NCI-H187 treated with DMSO at 0.1 percent for 48 hours (cell line): ENCODE measurements around the gene PRR18.

Experiments used
- DNase-seq: peaks from one replicate; lab custom pipeline; 2025; lab: John Stamatoyannopoulos, UW

The PRR18 gene

DNA sequence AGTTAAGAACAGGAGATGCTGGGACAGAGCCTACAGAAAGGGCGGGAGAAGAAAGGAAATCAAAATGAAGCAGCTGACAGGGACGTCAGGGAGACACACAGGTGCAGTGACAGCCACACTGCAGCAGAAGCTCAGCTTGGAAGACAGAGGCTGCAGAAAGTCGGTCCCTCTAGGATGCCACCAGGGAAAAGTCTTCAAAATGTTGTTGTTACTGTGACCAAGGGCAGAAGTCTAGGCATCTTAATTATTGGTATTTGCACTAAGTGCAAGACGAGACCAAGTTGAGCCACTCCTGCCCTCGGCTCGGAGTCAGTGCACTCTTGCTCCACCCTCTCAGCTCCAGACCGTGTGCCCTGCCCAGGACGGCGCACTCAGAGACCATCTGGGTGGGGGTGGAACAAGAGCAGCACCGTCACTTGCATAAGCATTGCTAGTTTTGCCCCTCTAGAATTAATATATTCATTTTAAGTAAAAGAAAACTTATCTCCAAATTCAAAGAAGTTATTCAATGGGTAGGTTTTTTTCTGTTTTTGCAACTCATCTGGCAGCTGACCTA, 2.6 kb downstream of the PRR18 start:
- DNase-seq: no peak

DNA sequence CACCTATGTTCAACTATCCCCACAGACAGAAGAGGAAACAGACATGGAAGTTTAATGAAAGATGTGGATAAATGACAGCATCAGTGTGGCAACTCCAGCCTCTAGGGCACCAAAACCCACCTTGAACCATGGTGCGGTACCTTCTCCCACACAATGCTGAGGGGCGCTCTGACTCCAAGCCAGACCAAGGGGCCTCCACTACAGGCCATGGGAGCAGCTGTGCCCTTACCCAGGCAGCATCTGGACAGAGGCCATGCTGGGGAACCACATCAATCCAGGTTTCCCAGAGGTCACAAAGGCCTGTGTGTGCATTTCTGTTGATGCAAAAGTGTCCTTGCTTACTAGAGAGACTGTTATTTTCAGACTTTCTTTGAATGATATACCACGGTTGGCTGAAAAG, 4.1 kb downstream of the PRR18 start:
- no peak for DNase-seq

DNA sequence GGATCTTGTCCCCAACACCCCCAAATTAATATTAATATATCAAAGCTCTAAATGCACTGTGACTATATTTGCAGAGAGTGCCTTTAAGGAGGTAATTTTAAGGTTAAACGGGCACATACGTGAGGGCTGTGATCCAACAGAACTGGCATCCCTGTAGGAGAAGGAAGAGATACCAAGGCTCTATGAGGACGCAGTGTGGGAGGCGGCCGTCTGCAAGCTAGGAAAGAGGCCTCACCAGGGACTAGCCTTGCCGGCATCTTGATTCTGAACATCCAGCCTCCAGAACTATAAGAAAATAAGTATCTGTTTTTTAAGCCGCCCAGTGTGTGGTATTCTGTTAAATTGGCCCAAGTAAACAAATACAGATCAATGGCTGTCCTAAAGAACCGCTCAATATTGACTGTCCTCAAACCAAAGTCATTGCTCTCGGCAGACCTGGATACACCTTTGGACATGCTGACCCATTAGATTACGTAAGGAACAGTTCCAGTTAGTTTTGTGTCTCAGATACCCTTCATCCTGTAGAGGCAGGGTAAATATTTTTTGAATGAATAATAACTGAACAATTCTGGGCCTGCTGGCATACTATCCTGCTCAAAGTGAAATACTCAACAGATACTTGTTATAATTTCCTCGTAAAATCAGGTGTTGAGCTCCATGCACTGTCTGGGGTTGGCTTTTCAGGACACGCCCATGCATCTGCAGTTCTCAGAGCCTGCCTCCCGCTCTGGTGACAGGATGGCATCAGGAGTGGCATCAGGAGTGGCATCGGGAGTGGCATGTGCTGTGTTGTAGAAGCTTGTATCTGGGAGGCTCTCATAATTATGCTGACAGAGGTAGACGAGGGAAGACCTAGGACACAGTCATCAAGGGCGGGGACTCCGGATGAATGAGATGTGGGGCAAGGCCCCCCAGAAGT, 6.3 kb downstream of the PRR18 start:
- DNase-seq: no peak

DNA sequence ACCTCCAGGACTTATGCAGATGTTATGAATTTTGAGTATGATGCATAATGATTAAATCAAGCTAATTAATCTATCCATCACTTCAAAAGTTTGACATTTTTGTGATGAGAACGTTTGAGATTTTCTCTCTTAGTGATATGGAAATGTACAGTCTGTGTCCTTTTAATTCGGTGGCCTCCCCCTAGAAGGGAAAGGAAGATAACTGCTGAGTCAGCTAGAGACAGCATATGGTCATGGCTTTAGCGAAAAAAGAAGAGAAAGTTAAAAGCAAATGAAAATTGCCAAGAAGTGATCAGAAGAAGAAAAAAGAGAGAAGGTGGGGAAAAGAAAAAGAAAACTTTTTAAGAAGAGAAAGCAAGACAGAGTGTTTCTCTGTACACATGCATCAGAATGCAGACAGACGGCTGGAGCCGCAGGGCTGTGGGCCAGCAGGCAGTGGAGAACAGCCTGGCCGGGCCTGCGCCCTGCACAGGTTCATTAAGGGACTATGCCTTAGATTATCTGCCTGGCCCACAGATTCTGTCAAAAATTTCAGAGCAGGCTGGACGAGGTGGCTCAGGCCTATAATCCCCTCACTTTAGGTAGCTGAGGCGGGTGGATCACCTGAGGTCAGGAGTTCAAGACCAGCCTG, 7.7 kb downstream of the PRR18 start:
- no peak for DNase-seq

DNA sequence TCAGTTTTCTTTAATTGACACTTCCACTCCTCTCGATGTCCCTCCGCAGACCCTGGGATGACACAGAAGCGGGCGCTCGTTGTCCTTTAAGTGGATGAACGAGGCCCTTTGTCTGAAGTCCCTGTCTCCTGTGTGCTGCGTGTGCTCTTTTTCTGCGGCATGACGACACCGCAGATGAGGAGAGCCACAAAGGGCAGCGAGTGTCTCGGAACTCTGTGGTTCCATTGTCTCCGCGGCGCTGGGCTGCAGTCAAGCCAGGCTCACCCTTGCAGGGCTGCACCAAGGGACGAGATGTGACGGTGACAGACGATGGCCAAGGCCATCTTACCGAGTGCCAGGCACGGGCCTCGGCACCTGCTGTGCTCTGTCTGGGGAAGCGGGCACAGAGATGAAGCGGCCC, 10.6 kb downstream of the PRR18 start:
- no peak for DNase-seq

DNA sequence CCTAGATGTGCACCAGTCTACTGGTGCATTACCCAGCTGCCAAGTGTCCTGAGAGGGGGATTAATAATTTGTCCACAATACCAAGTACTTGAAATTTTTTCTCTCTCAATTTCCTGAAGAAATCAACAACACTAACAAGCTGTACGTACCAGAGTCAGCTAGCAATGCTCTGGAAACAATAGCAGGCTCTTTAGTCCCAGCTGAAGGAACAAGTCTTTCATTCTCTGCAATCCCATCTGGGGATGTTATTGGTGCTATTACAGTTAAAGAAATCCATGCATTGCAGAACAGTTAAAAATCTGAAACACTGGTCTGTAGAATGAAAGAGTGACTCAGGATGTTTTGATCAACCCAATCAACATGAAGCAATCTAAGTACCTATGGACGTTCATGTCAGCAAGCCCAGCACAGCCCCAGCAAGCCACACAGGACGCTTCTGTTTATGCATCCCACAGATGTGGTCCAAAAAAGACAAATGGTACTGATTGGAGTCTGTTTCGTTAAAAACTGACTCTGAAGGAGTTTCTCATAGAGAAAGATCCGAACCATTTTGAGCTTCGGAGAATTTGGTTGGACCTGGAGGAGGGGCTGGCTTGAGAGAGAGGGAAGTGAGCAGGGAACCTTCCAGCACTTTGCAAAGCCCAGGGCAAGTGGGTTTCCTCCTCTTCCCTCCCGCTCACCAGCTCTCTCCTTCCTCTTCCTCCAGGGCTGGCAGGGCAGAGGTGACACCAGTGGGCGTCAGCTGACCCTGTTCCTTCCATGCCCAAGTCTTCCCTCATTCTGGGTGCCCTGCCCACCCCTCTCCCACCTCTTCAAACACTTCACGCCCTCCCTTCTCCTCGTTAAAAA, 11.9 kb downstream of the PRR18 start:
- no peak for DNase-seq

DNA sequence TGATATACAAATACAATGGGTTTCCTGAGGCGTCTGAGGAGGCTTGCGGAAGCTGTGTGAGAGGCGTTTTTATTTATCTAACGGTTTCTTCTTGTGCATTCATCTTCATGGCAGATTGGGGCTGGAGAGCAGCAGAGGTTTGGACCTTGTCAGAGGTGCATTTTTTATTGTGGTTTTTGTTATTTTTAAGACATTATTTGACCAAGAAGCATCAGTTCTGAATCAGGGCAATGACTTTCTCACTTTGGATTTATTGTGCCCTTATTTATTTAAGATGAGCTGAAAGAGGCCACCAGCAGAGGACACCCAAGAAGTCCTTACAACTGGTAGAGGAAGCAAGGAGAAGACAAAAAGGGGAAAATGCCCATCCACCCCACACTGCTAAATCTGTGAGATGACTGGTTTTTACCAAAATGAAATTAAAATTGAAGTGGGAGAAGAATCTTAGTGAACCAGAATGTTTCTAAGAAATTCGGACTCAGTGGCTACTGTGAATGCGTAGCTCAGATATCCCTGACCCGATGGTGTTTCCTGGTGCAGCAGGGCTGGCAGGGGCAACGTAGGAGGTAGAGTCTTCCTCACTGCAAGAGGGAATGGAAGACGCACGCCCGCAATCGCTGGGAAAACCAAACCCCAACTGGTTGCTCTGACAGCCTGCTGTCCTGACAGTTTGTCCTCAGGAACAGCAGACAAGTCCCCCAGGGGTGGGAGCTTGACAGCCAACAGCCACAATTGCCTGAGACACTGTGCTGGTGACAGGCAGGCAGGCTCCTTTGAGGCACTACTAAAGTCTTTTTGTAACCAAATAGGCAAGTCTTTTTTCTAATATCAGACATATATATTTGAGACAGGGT, 14.2 kb downstream of the PRR18 start:
- DNase-seq: no peak

DNA sequence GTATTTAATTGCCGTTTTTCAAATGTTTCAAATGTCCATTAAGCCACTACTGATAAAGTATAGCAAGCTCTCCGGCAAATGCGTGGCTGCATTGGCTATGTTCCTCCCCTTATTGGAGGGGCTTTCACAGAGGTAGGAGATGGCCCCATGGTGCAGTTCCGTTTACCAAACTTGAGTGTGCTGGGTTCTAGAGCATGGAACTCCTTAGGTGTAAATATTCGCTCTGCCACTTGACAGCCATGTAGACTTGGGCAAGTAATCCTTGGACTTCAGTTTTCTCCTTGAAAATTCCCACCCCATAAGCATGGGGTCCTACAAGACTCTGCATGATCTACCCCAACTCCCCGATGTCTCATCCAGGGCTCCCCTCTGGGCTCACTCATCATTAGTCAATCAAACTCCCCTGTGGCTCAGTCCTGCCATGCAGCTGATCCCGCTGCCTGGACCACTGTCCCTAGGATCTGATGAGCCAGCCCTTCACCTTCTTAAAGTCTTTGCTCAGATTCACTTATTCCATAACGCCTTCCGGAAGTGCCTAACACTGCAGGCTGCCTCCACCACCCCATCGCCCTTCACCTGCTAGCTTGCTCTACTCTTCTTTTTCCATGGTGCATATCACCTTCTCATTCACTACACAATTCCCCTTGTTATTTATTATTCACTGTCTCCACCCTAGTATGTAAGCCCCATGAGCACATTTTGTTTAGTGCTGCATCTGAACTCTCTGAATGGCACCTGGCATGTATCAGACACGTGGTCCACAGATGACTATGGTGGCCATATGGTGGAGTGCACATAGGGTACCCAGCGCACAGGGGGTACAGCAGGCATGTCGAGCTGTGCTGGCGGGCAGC, 18.8 kb downstream of the PRR18 start:
- no peak for DNase-seq

DNA sequence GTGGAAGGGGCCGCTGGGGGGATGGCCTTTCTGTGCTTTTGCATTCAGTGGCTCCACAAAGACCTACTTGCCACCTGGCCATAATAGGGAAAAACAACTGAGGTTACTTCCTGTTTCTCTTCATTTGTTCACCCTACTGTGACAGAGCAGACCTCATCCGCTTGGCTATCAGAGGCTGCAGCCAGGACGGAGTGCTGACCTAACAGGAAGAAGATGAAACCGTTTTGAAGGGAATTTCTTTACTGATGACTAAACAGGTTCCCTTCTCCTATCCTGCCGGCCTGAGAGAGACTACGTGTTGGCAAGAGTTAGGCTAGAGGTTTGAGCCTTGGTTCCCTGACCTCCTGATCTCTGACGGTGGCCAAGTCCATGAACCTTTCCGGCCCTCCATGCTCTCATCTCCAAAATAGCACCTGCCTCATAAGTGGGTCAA, 21.3 kb downstream of the PRR18 start:
- DNase-seq: no peak

DNA sequence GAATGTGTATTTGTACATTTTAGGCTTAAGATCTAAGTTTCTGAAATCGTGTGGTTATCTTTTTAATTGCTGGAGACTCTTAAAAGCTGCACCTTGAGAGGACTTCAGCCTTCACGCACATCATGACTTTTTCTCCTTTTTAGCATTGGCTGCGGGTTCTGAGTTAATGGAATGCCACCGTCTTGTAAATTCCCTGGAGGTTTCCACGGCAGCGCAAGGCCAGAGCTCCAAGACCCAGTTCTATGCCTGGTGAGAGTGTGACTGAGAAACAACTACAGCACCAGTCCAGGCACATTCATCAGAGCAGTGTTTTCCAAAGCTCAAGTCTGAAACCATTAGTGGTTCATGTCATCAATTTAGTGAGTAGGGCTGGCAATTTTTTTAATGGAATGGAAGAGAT, 23.0 kb downstream of the PRR18 start:
- DNase-seq: no peak

DNA sequence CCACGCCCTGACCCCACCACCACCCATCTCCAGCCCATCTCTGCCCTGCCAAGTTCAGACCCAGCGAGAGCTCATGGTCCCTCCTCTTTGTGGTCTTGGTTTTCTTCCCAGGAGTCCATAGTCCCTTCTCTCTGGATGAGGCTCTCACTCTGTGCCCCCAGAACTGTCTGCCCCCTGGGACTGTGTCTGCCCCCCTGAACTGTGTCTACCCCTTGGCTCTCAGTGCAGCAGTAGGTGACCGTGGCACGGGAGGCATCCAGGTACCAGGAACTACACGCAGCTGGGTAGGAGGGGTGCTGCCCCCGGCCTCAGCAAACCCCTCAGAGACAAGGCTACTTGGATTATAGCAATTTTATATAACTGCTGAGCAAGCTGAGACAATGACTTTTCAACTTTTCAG, 23.6 kb downstream of the PRR18 start:
- no peak for DNase-seq

DNA sequence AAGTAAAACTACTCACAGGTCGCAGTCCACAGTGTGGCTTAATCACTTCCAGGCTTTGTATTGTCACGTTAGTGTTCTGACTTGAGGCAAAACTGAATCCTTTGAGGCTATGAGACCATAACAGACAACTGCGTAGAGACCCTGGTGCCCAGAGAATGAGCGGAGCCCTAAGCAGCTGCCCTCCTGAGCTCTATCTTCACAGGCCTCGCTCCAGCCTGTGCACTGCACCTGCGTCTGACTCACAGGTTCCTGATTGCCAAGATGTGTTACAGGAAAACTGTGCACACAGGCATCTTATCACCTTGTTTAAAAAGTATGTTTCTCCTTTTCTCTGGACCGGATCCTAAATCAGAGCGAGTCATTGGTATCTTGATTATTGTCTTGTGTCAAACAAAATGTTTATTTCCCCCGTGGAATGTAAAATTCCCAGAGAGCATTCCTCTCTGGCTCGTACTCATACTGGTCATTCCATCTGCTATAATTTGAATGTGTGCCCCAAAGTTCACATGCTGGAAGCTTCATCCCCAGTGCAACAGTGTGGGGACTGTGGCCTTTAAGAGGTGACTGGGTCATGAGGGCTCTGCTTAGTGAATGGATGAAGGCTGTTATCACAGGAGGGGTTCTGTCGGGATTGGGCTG, 25.7 kb downstream of the PRR18 start:
- DNase-seq: no peak

DNA sequence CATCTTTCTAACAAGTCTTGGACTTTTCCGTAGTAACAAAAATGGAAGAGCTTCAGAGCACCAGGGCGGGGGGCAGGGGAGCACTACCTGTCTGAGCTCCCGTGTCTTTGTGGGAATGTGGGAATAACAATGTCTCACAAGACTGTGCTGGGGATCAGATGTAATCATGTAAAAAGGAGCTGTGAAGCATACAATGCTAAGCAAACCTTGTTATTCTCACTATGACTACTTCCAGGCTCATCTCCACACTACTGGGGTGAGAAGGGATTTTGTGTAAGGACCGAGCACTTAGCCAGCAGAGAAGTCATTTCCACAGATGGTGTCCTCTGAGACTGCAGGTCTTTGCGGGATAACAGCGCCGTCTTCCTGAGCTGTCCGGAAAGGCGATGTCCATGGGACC, 27.1 kb downstream of the PRR18 start:
- no peak for DNase-seq

DNA sequence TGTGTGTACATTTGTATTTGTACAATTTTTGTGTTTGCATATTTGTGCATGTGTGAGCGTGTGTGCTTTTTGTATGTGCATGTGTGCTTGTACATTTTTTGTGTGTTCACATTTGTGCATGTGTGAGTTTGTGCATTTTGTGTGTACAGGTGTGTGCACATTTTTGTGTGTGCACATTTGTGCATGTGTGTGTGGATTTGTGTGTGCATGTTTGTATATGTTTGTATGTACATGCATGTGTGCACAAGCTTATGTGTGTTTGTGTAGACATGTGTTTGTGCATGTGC, 28.9 kb downstream of the PRR18 start:
- DNase-seq: no peak

DNA sequence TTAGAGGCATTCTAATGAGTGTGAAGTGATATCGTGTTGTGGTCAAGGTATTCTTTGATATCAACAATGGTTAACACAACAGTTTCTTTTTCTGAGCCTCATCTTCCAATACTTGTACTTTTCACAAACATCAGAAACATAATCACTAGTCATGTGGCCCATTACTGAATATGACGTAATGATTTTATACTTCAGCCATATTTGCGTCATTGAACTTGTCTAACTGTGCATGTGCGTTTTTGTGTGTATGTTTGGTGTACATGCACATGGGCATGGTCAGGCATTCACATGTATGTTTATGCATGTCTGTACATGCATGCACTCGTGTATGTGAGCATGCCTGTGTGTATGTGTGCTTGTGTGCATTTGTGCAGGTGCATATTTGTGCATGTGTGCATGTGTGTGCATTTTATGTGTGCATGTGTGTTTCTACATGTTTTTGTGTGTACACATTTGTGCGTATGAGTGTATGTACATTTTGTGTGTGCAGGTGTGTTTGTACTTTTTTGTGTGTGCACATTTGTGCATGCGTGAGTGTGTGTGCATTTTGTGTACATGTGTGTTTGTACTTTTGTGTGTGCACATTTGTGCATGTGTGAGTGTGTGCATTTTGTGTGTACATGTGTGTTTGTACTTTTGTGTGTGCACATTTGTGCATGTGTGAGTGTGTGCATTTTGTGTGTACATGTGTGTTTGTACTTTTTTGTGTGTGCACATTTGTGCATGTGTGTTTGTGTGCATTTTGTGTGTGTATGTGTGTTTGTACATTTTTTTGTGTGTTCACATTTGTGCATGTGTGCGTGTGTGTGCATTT, 29.4 kb downstream of the PRR18 start:
- DNase-seq: no peak

DNA sequence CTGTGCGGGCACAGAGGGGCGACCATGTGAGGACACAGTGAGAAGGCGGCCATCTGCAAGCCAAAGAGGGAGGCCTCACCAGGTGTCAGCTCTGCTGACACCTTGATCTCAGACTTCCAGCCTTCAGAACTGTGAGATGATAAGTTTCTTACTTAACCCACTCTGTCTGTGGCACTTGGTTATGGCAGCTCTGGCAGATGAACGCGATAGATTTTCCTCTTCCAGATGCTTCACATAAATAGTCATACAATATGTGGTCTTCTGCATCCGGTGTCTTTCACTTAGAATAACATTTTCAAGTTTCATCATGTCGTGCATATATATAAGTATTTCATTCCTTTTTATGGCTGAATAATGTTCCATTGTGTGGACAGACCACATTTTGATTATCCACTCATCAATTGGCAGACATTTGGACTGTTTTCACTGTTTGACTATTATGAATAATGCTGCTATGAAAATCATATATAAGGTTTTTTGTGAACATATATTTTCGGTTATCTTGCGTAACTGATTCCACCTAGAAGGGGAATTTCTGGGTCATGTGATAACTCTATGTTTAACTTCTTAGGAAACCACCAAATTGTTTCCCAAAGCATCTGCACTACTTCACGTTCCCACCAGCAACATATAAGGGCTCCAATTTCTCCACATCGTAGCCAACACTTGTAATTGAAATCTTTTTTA, 30.2 kb downstream of the PRR18 start:
- no peak for DNase-seq

DNA sequence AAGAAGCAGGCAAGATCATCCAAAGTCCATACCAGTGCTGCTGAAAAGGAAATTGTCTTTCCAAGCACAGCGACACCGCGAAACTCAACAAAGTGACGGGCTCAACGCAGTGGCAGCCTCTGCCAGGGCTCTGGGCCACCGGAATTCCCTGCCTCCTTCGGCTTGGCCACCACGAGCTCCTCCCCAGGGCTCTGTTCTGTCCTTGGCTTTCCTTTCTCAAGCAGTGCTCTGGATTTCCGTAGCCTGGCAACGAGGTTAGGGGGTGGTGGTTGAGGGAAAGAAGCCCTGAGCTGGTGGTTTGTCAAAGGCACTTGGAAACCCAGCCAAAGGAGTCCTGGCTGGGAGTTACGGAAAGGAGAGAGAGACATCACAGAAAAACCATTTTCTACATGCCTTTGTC, 31.2 kb downstream of the PRR18 start:
- DNase-seq: no peak

DNA sequence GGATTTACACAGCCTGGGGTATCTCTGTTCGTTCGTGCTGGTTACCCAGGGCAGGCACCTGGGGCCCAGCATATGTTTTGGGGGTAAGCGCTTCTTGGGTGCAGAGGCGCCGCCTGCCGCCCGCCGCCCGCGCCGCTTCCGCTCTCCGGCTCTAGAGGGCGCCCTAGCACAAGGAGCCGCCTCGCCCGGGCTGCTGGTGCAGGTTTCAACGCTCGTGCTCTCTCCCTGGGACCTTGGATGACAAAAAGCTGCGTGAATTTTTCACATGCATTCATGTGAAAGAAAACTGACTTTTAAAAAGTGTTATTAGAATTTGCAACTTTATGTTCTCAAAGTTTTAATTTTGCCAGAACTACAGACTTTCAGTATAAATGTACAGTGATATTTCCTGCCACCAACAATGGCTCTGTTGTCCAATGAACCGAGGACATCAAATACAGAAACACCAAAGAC, 32.5 kb downstream of the PRR18 start:
- no peak for DNase-seq
